Astrocyte (in vitro differentiated cells and primary cell): ENCODE results near the gene CAMK2N1. TPM values are rescaled to one million over a fixed set of nuclear protein-coding genes. Genes with fewer than 3 reads are reported as not detected.
A peak's percentile ranks its signal among the peaks of the same experiment; 100 is the strongest.

ENCODE experiments used
- DNase-seq: peaks from one replicate; pipeline ENCODE4 v3.0.0-alpha.2; 2010; ENCODE audit warnings: low read depth
- FAIRE-seq: peaks from 2 replicates; lab custom pipeline; 2011; peaks lifted over from hg19 to GRCh38; lab: Jason Lieb, UNC
- H2AFZ ChIP-seq: 2 replicates; pipeline ENCODE4 v1.6.0; 2012; ENCODE audit warnings: low read depth, low read length, inconsistent platforms
- H3K27ac ChIP-seq: 2 replicates; pipeline ENCODE4 v1.5.1; 2011; ENCODE audit warnings: low read depth, low read length, inconsistent platforms
- H3K27me3 ChIP-seq: 2 replicates; pipeline ENCODE4 v1.6.0; 2011; ENCODE audit warnings: low read length, inconsistent platforms; ENCODE audit not compliant: insufficient read depth
- H3K36me3 ChIP-seq: 2 replicates; pipeline ENCODE4 v1.5.1; 2011; ENCODE audit warnings: low read length, inconsistent platforms; ENCODE audit not compliant: insufficient read depth
- H3K4me1 ChIP-seq: 2 replicates; pipeline ENCODE4 v1.5.1; 2011; ENCODE audit warnings: low read length, inconsistent platforms; ENCODE audit not compliant: insufficient read depth
- H3K4me2 ChIP-seq: 2 replicates; pipeline ENCODE4 v1.6.0; 2012; ENCODE audit warnings: low read length, inconsistent platforms
- H3K4me3 ChIP-seq: 2 replicates; pipeline ENCODE4 v1.5.1; 2011; ENCODE audit warnings: low read depth, mild to moderate bottlenecking, low read length, inconsistent platforms; ENCODE audit not compliant: insufficient read depth
- H3K79me2 ChIP-seq: 2 replicates; pipeline ENCODE4 v1.6.0; 2012; ENCODE audit warnings: mild to moderate bottlenecking, low read length, inconsistent platforms; ENCODE audit not compliant: insufficient read depth
- H3K9ac ChIP-seq: 2 replicates; pipeline ENCODE4 v1.6.0; 2012; ENCODE audit warnings: mild to moderate bottlenecking, low read length, inconsistent platforms
- H3K9me3 ChIP-seq: 2 replicates; pipeline ENCODE4 v1.5.1; 2012; ENCODE audit warnings: low read depth, mild to moderate bottlenecking, low read length, inconsistent platforms; ENCODE audit not compliant: insufficient read depth
- H4K20me1 ChIP-seq: 2 replicates; pipeline ENCODE4 v1.6.0; 2012; ENCODE audit warnings: low read length, inconsistent platforms; ENCODE audit not compliant: insufficient read depth
- H3K27ac Mint-ChIP-seq: one replicate; pipeline ENCODE4 v1.8.0; 2021; ENCODE audit warnings: mild to moderate bottlenecking, mixed read lengths; ENCODE audit not compliant: unreplicated experiment
- H3K27me3 Mint-ChIP-seq: one replicate; pipeline ENCODE4 v1.8.0; 2021; ENCODE audit warnings: low read depth, mixed read lengths; ENCODE audit not compliant: unreplicated experiment
- H3K36me3 Mint-ChIP-seq: one replicate; pipeline ENCODE4 v1.8.0; 2021; ENCODE audit warnings: low read depth, mixed read lengths; ENCODE audit not compliant: unreplicated experiment
- H3K4me1 Mint-ChIP-seq: one replicate; pipeline ENCODE4 v1.8.0; 2021; ENCODE audit warnings: low read depth, mixed read lengths; ENCODE audit not compliant: unreplicated experiment
- H3K4me3 Mint-ChIP-seq: one replicate; pipeline ENCODE4 v1.8.0; 2021; ENCODE audit warnings: mild to moderate bottlenecking, moderate library complexity, mixed read lengths; ENCODE audit not compliant: unreplicated experiment
- H3K9me3 Mint-ChIP-seq: one replicate; pipeline ENCODE4 v1.8.0; 2021; ENCODE audit warnings: mild to moderate bottlenecking, mixed read lengths; ENCODE audit not compliant: unreplicated experiment
- EZH2 ChIP-seq: IDR thresholded peaks from 2 replicates; pipeline ENCODE4 v1.6.1; 2012; ENCODE audit warnings: mild to moderate bottlenecking, low read length, inconsistent platforms; ENCODE audit not compliant: insufficient read depth
- total RNA-seq: library from RNA; stranded (reverse); gene quantifications from 2 replicates; pipeline ENCODE4 v1.2.1, GENCODE V29; 2021
- TF ChIP-seq, protein P1 (sequence below): IDR thresholded peaks from 2 replicates; pipeline ENCODE4 v1.5.1; 2011; ENCODE audit warnings: low read depth, mild to moderate bottlenecking, inconsistent platforms, low read length, moderate library complexity; ENCODE audit not compliant: insufficient read depth

CAMK2N1 gene
- total RNA-seq, 1 donor from 2014 or later = 18.9 TPM

DNA sequence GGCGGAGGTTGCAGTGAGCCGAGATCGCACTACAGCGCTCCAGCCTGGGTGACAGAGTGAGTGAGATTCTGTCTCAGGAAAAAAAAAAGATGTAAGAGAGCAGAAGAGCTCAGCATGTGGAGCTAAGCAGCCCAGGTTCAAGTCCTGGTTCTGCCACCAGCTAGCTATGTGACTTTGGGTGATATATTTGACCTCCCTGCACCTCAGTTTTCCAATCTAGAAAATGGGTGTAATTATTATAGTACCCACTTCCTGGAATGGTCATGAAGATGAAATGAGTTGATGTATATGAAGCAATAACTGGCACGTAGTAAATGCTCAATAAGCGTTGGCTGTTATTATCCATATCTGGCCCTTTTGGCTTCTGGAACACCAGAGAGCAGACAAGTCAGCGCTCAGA, 38.2 kb downstream of the CAMK2N1 start:
- peaks cover 5% of the 10 kb centered on the region for H3K9me3 Mint-ChIP-seq
- H3K27ac Mint-ChIP-seq = no peak overlapping the region
- no peaks in the 10 kb centered on the region for H3K4me1 Mint-ChIP-seq
- Histone ChIP-seq H3K4me1 (no peaks in the 10 kb centered on the region), H2AFZ (no peak overlapping the region), H3K4me3 (no peak overlapping the region), H3K27ac (no peak overlapping the region), H3K9me3 (no peaks in the 10 kb centered on the region), H3K36me3 (no peaks in the 10 kb centered on the region), H3K9ac (no peak overlapping the region), H4K20me1 (no peaks in the 10 kb centered on the region), H3K79me2 (no peaks in the 10 kb centered on the region), H3K27me3 (peaks cover 20% of the 10 kb centered on the region), H3K4me2 (no peak overlapping the region)
- H3K4me3 Mint-ChIP-seq = no peak overlapping the region
- DNase-seq (no peak), FAIRE-seq (no peak)
- peaks cover 32% of the 10 kb centered on the region for H3K27me3 Mint-ChIP-seq
- no peaks in the 10 kb centered on the region for H3K36me3 Mint-ChIP-seq
- TF ChIP-seq EZH2 = no peak
- TF ChIP-seq, protein P1, sequence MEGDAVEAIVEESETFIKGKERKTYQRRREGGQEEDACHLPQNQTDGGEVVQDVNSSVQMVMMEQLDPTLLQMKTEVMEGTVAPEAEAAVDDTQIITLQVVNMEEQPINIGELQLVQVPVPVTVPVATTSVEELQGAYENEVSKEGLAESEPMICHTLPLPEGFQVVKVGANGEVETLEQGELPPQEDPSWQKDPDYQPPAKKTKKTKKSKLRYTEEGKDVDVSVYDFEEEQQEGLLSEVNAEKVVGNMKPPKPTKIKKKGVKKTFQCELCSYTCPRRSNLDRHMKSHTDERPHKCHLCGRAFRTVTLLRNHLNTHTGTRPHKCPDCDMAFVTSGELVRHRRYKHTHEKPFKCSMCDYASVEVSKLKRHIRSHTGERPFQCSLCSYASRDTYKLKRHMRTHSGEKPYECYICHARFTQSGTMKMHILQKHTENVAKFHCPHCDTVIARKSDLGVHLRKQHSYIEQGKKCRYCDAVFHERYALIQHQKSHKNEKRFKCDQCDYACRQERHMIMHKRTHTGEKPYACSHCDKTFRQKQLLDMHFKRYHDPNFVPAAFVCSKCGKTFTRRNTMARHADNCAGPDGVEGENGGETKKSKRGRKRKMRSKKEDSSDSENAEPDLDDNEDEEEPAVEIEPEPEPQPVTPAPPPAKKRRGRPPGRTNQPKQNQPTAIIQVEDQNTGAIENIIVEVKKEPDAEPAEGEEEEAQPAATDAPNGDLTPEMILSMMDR = no peak

DNA sequence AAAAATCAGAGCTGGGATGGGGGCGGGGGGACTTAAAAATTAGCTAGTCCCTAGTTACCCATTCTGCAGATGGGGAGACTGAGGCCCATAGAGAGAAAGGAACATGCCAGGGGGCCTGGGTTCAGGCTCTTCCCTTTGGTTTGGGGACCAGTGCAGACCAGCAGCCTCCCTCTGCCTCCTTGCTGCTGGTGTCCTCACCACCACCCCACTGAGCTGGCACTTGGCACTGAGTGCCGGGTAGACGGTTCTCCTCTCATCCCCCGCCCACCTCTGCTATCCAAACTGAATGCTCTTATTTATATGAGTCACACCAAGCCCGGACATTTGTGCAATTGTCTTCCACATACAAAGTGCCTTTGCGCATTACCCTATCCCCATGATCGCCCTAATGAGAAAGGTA, 39.2 kb downstream of the CAMK2N1 start:
- Mint-ChIP-seq H3K9me3 (peaks cover 5% of the 10 kb centered on the region), H3K27ac (no peak overlapping the region), H3K36me3 (no peaks in the 10 kb centered on the region), H3K27me3 (peaks cover 26% of the 10 kb centered on the region), H3K4me3 (no peak overlapping the region), H3K4me1 (no peaks in the 10 kb centered on the region)
- FAIRE-seq (no peak), DNase-seq (peak; percentile 32)
- TF ChIP-seq, protein P1 = no peak
- no peak for TF ChIP-seq EZH2
- no peaks in the 10 kb centered on the region for H4K20me1 ChIP-seq
- H3K4me2 ChIP-seq = no peak overlapping the region
- H3K9ac ChIP-seq = no peak overlapping the region
- no peak overlapping the region for H3K27ac ChIP-seq
- H3K4me3 ChIP-seq = no peak overlapping the region
- H2AFZ ChIP-seq = no peak overlapping the region
- peaks cover 15% of the 10 kb centered on the region for H3K27me3 ChIP-seq
- no peaks in the 10 kb centered on the region for H3K4me1 ChIP-seq
- no peaks in the 10 kb centered on the region for H3K9me3 ChIP-seq
- no peaks in the 10 kb centered on the region for H3K79me2 ChIP-seq
- H3K36me3 ChIP-seq = no peaks in the 10 kb centered on the region

DNA sequence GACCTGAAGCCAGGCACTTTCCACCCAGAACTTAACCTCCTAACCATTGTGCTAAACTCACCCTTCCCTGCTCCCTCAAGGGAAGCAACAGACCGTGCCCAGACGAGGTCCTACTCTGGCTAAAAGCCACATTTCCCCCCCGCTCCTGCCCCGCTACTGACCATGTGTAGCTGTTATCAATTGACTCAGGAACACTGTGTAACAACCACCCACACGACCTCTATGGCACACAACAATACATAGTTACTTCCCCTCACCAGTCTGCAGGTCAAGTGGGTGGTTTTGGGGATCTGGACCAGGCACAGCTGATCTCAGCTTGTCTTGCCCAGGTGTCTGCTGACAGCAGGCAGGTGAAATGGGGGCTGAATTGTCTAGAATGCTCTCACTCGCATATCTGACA, 40.1 kb downstream of the CAMK2N1 start:
- H3K9ac ChIP-seq = no peak overlapping the region
- Mint-ChIP-seq H3K27ac (no peak overlapping the region), H3K4me3 (no peak overlapping the region), H3K4me1 (no peaks in the 10 kb centered on the region), H3K36me3 (no peaks in the 10 kb centered on the region), H3K27me3 (peaks cover 22% of the 10 kb centered on the region), H3K9me3 (peaks cover 5% of the 10 kb centered on the region)
- no peaks in the 10 kb centered on the region for H3K4me1 ChIP-seq
- no peak overlapping the region for H3K4me3 ChIP-seq
- no peak overlapping the region for H3K27ac ChIP-seq
- no peaks in the 10 kb centered on the region for H4K20me1 ChIP-seq
- H3K4me2 ChIP-seq = no peak overlapping the region
- DNase-seq (no peak), FAIRE-seq (no peak)
- no peaks in the 10 kb centered on the region for H3K36me3 ChIP-seq
- peaks cover 15% of the 10 kb centered on the region for H3K27me3 ChIP-seq
- no peaks in the 10 kb centered on the region for H3K9me3 ChIP-seq
- H3K79me2 ChIP-seq = no peaks in the 10 kb centered on the region
- no peak for TF ChIP-seq EZH2
- TF ChIP-seq, protein P1 = no peak
- H2AFZ ChIP-seq = no peak overlapping the region
